Measurements from ENCODE around the gene TENM4. TPM values are rescaled to one million over a fixed set of nuclear protein-coding genes. Genes with fewer than 3 reads are reported as not detected.
A peak's percentile ranks its signal among the peaks of the same experiment; 100 is the strongest.

TENM4 gene
- total RNA-seq, 1 experiment from 2014 or later, result 0.39 TPM

GRCh38 chr11:78860720-78861422, 580.0 kb downstream of the TENM4 start:
- no peak overlapping the region for H3K27ac ChIP-seq (ENCODE audit: low read length)
- no peaks in the 10 kb centered on the region for H3K9me3 ChIP-seq (ENCODE audit: control insufficient read depth, insufficient read depth, low read depth, low read length)
- TF ChIP-seq SIN3A (IDR thresholded peaks at IDR 0.05; ENCODE audit: borderline replicate concordance, insufficient read depth, low read depth, low read length) (no peak), POLR2AphosphoS5 (IDR thresholded peaks at IDR 0.05; ENCODE audit: low read depth, low read length) (no peak), CTCF (IDR thresholded peaks at IDR 0.05) (no peak), REST (IDR thresholded peaks at IDR 0.05; ENCODE audit: insufficient read depth in 1 of 2, low read depth in 2 of 2, low read length in 1 of 2) (peak; percentile 86 to 89)
- in situ Hi-C loops (cut with HindIII; ENCODE audit: low pct_unique_long_range_greater_than_20kb, low sequenced_read_pairs), result no loop called here
- no peaks in the 10 kb centered on the region for H3K4me1 ChIP-seq (ENCODE audit: control insufficient read depth, insufficient read depth, low read length)
- DNase-seq (ENCODE audit: low read depth, low spot score) (no peak), ATAC-seq (no peak)
- ChIA-PET POLR2A (no interaction called here), CTCF (no interaction called here)
- intact Hi-C loops (cut with micrococcal nuclease; ENCODE audit: unreplicated experiment), result no loop called here
- no peak overlapping the region for H3K4me3 ChIP-seq (ENCODE audit: low read depth in 2 of 2, low read length in 2 of 2)
- peaks cover 3% of the 10 kb centered on the region; the same call in 1 of the 2 replicates for H3K27me3 ChIP-seq (ENCODE audit: control insufficient read depth, insufficient read depth, low read length)
- BruUV-seq (replicated peaks), result no TSS peak
- no peaks in the 10 kb centered on the region for H3K36me3 ChIP-seq (ENCODE audit: control insufficient read depth, insufficient read depth, low read length)

GRCh38 chr11:78857688-78858087, 583.1 kb downstream of the TENM4 start:
- ChIA-PET CTCF (no interaction called here), POLR2A (no interaction called here)
- H3K4me1 ChIP-seq (ENCODE audit: control insufficient read depth, insufficient read depth, low read length), result no peaks in the 10 kb centered on the region
- no peak for TF ChIP-seq REST (IDR thresholded peaks at IDR 0.05; ENCODE audit: insufficient read depth in 1 of 2, low read depth in 2 of 2, low read length in 1 of 2)
- DNase-seq (ENCODE audit: low read depth, low spot score), result no peak
- peaks cover 3% of the 10 kb centered on the region; the same call in 1 of the 2 replicates for H3K27me3 ChIP-seq (ENCODE audit: control insufficient read depth, insufficient read depth, low read length)
- ATAC-seq, result no peak
- intact Hi-C loops (cut with micrococcal nuclease; ENCODE audit: unreplicated experiment) (no loop called here), in situ Hi-C loops (cut with HindIII; ENCODE audit: low pct_unique_long_range_greater_than_20kb, low sequenced_read_pairs) (no loop called here)
- BruUV-seq (replicated peaks), result no TSS peak
- H3K36me3 ChIP-seq (ENCODE audit: control insufficient read depth, insufficient read depth, low read length), result no peaks in the 10 kb centered on the region
- H3K27ac ChIP-seq (ENCODE audit: low read length), result no peak overlapping the region
- H3K9me3 ChIP-seq (ENCODE audit: control insufficient read depth, insufficient read depth, low read depth, low read length), result no peaks in the 10 kb centered on the region
- no peak overlapping the region for H3K4me3 ChIP-seq (ENCODE audit: low read depth in 2 of 2, low read length in 2 of 2)
